Omental fat pad (tissue), 4 donors: Measurements from ENCODE around the gene ACVR1B. TPM values are rescaled to one million over a fixed set of nuclear protein-coding genes. Genes with fewer than 3 reads are reported as not detected.

Experiments used
- ATAC-seq: fragments of 150-250 bp; one replicate; pipeline ENCODE4 v1.9.1; 2016; ENCODE audit warnings: mild to moderate bottlenecking, moderate library complexity; ENCODE audit not compliant: low FRiP score
- DNase-seq: peaks from one replicate; pipeline ENCODE4 v3.0.0-alpha.2; 2019; ENCODE audit warnings: low spot score
- total RNA-seq, 4 donors: library from RNA; depleted of rRNA; stranded (reverse); fragments of >200 nt; gene quantifications; one replicate each; pipeline ENCODE4 v1.1.0, GENCODE V29; 2016
- TF ChIP-seq, protein P1 (sequence below), 3 donors: fragments of 450-650 bp; IDR thresholded peaks; one replicate each; pipeline ENCODE4 v1.5.1; 2016 to 2017; ENCODE audit warnings: antibody characterized with exemption in 3 of 3, mild to moderate bottlenecking in 3 of 3, moderate library complexity in 2 of 3

Gene ACVR1B
- total RNA-seq, result 10 to 100 TPM; 15.9 to 42.2 (median 20.5) TPM

DNA sequence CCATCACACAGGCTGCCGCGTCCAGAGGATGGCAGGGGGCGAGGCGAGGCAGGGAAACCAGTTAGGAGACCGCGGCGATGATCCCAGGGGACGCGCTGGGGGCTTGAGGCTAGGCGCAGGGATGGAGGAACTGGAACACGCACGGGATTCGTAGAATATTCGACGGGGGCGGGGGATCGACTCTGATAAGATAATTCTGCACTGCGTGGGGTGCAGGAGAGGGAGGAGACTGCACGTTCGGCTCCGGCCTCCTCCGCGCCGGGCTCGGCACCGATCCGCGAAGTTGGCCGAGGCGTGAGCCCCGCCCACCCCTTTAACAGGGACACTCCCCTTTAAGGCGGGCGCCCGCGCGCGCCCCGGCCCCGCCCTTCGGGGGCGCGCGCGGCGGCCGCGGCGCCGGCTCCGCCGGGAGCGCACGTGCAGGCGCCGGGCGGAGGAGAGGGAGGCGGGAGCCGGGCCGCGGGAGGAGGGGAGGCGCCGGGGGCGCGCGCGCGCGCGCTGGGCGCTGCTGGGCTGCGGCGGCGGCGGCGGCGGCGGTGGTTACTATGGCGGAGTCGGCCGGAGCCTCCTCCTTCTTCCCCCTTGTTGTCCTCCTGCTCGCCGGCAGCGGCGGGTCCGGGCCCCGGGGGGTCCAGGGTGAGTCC, at the start of gene ACVR1B:
Gene ACVR1B, plus strand, starts transcription at position 501 of the 644 bp plus-strand sequence. Its CDS starts 45 bp downstream, at position 546.
- TF ChIP-seq, protein P1, sequence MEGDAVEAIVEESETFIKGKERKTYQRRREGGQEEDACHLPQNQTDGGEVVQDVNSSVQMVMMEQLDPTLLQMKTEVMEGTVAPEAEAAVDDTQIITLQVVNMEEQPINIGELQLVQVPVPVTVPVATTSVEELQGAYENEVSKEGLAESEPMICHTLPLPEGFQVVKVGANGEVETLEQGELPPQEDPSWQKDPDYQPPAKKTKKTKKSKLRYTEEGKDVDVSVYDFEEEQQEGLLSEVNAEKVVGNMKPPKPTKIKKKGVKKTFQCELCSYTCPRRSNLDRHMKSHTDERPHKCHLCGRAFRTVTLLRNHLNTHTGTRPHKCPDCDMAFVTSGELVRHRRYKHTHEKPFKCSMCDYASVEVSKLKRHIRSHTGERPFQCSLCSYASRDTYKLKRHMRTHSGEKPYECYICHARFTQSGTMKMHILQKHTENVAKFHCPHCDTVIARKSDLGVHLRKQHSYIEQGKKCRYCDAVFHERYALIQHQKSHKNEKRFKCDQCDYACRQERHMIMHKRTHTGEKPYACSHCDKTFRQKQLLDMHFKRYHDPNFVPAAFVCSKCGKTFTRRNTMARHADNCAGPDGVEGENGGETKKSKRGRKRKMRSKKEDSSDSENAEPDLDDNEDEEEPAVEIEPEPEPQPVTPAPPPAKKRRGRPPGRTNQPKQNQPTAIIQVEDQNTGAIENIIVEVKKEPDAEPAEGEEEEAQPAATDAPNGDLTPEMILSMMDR (IDR thresholded peaks at IDR 0.05), result no peak
- peak; percentile 77 for DNase-seq
- ATAC-seq, result peak; percentile 95

DNA sequence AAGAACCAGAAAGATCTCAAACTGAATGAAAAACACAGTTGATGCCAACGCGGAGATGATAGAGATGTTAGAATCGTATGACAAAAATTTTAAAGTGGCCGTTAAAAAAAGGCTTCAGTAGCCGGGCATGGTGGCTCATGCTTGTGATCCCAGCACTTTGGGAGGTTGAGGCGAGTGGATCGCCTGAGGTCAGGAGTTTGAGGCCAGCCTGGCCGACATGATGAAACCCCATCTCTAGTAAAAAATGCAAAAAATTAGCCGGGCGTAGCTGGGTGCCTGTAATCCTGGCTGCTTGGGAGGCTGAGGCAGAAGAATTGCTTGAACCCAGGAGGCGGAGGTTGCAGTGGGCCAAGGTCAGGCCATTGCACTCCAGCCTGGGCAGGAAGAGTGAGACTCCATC, 49.6 kb upstream of the ACVR1B start:
- DNase-seq (no peak), ATAC-seq (no peak)
- TF ChIP-seq, protein P1 (IDR thresholded peaks at IDR 0.05), result no peak

DNA sequence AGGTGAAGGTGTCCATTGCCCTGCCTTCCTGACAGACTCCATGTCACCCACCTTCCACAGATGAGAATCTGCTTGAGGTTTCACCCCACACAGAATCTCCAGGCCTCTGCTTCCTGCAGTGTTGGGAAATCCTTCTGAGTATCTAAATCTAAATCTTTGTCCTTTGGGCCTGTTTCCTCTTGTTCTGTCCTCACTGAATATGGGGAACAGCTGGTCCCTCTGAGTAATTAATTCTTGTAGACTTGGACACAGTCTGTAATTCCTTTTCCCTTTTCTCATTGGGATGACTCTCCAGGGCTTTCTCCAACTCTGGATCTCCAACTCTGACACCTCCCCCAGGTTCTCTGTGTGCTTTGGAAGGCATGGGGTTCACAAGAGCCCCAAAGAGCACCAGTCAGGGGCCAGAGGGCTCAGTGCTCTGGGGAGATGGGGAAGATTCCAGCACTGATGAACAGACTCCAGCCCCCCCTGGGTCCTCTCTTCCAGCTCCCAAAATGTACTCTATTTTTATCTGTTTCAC, 46.5 kb upstream of the ACVR1B start:
- ATAC-seq (peak; percentile 41), DNase-seq (no peak)
- TF ChIP-seq, protein P1 (IDR thresholded peaks at IDR 0.05), result no peak

DNA sequence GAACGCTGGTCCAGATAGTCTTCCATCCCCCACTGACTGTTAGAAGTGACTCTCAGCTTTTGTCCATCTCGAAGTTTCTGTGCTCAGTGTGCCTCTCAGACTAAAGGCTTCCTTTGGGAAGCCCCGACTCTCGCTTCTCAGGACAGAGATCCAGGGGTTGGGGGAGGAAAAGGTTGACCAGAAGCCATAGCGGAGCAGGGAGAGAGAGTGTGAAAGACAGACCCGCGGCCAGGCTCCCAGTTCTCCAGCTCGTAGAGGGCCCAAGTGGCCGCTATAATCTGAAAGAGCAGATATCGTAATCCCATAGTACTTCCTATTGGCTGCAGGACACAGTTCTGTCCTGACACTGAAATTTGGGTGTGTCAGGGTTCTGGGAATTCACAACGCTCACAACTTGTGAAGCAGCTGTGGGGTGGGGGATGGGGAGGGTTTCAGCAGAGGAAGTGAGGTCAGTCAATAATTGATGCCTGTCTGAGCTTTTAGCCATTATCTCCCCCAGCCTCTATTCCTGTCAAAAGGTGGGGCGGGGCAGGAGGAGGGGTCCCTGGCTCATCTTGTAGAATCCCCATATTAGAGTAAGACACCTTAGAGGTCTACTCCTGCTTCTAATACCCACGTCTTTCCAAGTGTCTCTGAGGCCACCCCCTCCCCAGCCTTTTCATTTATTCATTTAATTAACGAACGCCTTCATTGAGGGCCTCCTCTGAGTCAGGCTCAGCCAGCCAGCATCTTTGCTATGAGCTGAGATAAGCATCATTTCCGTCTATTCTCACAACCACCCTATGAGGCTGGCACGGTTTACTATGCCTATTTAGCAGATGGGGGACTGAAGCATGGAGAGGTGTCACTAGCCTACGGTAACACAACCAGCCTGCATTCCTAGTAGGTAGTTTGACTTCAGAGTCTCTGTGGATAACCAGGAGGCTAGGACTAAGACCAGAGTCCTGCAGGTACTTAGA, 45.7 kb upstream of the ACVR1B start:
- DNase-seq, result peak; percentile 70
- TF ChIP-seq, protein P1 (IDR thresholded peaks at IDR 0.05), result no peak
- ATAC-seq, result peak; percentile 77

DNA sequence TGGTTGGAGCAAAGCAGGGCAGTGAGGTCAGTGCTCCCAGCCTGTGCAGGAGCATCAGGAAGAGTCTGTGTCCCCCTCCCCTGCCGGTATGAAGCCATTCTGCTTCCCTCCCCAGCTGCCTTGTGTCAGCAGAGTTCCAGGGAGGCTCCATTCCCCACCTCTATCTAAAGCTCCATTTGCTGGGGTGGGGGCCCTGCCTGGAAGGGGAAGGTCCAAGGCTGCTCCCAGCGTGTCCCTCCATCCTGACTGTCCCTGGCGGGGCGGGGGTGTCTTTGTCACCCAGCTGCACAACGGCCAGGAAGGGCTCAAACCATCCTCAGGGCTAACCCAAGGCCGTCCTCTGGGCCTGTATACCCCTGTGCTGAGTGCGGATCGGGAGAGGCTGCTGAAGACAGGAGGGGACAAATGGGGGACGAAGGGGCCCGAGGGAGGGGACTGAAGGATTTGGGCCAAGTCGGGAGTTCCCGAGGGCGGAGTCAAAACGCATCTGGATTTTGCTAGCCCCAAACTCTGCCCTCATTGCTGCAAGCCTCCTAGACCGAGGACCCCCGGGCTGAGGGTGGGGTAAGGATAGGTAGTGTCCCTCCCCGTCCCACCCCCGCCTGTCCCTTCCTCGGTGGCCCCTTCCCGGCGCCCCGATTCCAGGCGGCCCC, 44.9 kb upstream of the ACVR1B start:
- DNase-seq (no peak), ATAC-seq (no peak)
- TF ChIP-seq, protein P1 (IDR thresholded peaks at IDR 0.05), result no peak

DNA sequence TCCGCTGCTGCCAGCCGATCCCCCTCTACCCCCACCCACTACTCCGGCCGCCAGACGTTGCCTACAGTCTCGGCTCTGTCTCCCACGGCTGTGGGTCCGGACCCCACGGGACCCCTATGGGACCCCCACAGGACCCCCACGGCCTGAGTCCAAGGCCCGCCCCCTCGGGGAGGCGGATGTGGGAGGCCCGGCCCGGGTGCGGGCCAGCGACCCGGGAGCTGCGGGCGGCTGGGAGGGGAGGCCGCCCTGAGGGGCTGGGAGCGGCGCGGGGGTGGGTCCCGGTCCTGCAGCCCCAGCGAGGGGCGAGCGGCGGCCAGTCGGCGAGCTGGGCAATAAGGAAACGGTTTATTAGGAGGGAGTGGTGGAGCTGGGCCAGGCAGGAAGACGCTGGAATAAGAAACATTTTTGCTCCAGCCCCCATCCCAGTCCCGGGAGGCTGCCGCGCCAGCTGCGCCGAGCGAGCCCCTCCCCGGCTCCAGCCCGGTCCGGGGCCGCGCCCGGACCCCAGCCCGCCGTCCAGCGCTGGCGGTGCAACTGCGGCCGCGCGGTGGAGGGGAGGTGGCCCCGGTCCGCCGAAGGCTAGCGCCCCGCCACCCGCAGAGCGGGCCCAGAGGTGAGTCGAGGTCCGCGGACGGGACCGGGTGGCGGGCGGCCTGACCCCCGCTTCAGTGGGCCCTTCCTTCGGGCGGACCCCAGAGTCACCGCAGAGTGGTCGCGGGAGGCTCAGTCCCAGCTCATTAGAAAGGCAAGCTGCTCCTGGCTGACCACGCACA, 44.2 kb upstream of the ACVR1B start, which contains the start of gene ACVRL1:
Gene ACVRL1, plus strand, starts transcription at position 422 of the 773 bp plus-strand sequence. CDS start 4,971 bp downstream, outside the sequence.
- no peak for ATAC-seq
- DNase-seq, result no peak
- TF ChIP-seq, protein P1 (IDR thresholded peaks at IDR 0.05), result no peak
